ELF-1 (cell line): ENCODE results near the gene PPP5C.
A peak's percentile ranks its signal among the peaks of the same experiment; 100 is the strongest.
"Not testable (repeated sequence)": the region's sequence is repeated elsewhere in the genome, so short reads cannot be mapped to it uniquely, and the experiment has no call there.

Source experiments
- DNase-seq: peaks from one replicate; pipeline ENCODE4 v3.0.0-alpha.2; 2016; ENCODE audit warnings: low read depth, low spot score

PPP5C gene

DNA sequence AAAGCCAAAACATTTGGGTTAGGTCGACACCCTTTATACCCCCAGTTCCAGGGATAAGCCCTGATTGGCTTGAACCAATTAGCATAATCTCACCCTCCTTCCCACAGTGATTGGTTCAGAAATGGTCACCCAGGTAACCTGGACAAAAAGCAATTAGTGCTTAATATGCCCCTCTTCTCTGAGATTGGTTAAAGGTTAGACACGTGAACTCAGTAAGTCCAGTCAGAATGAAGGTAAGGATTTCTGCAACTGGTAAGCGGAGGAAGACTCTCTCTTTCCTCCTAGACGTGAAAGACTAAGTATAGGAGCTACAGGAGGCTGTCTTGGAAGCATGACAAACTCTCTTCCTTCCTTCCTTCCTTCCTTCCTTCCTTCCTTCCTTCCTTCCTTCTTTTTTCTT, 83.1 kb downstream of the PPP5C start:
- DNase-seq, result no peak

- peak; percentile 56 for DNase-seq
These were observed 84.9 kb downstream of the PPP5C start for GRCh38 chr19:46431824-46432223.

DNA sequence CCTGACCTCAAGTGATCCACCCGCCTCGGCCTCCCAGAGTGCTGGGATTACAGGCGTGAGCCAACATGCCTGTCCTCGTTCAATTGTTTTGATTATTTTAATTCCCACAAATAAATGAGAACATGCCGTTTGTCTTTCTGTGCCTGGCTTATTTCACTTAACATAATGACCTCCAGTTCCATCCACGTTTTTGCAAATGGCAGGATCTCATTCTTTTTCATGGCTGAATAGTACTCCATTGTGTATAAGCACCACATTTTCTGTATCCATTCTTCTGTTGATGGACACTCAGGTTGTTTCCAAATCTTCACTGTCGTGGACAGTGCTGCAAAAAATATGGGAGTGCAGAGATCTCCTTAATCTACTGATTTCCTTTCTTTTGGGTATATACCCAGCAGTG, 86.6 kb downstream of the PPP5C start:
- DNase-seq, result not testable (repeated sequence)

GRCh38 chr19:46435009-46435408, 88.1 kb downstream of the PPP5C start:
- DNase-seq, result no peak

DNA sequence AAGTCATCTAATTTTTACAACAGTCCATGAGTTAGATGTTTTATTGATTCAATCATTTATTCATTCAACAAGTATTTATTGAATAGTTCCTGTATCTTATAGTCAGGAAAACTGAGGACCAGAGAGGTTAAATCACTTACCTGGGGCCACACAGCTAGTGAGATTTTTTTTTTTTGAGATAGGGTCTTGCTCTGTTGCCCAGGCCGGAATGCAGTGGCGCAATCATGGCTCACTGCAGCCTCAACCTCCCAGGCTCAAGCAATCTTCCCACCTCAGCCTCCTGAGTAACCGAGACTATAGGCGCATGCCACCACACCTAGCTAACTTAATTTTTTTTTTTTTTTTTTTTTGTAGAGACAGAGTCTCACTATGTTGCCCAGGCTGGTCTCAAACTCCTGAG, 88.8 kb downstream of the PPP5C start:
- not testable (repeated sequence) for DNase-seq
